ENCODE data around the gene DAAM2.

DAAM2 gene

DNA sequence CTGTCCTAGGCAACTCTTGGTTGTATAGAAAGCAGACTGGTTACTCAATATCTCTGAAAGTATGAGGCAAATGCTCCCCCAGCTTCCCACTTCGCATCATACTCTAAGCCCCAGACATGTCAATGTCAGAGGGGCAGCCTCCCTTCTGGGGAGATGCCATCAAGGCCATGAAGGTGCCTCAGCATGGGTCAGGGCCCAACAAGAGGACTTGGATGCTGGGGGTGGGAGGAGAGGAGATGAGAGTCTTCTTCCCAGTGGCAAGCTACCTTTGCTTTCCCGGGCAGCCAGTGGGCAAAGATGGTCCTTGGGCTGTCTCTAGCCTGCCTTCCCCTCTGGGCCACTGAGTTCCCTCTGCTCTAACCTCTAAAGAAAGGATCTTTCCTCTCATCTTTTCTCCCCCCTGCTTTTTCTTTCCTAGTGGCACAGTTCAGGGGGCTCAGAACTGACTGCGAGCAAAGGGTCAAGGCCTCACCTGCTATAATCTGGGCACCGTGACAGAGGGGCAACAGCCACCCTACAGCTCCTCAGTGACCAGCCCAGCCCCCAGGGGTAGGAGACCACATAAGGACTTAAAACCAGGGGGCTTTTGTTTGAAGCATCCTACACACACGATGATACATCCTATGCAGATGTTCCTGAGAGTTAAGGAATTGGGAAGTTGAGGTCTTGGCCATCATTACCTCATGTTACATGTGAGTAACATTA lies 115.8 kb downstream of the DAAM2 start:
- DNase-seq (ENCODE audit: low read depth in 2 of 2, low spot score in 1 of 2) = no peak

DNA sequence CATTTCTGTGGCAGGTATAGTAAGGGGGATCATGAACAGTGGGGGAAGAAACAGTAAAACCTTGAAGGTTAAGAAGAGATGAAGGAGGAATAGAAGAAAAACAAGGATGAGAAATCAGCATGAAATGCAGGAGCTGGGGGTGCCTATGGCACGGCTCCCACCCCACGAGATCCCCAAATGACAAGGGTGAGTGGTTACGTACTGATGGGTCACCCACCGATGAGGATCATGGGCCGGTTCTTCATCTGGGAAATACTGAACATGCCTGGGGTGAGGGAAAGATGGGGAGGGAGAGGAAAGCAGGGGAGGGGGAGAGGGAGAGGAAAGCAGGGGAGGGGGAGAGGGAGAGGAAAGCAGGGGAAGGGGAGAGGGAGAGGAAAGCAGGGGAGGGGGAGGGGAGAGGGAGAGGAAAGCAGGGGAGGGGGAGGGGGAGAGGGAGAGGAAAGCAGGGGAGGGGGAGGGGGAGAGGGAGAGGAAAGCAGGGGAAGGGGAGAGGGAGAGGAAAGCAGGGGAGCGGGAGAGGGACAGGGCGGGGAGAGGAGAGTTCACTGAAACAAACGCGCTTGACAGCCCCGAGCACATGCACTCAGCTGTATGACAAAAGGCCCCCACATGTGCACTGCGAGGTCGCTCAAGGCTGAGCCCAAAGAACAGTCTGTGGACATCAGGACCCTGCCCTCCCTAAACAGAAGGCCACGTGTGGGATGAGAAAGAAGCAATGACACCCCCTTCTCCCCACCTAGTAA lies 116.8 kb downstream of the DAAM2 start:
- DNase-seq (ENCODE audit: low read depth in 2 of 2, low spot score in 1 of 2) = no peak

DNA sequence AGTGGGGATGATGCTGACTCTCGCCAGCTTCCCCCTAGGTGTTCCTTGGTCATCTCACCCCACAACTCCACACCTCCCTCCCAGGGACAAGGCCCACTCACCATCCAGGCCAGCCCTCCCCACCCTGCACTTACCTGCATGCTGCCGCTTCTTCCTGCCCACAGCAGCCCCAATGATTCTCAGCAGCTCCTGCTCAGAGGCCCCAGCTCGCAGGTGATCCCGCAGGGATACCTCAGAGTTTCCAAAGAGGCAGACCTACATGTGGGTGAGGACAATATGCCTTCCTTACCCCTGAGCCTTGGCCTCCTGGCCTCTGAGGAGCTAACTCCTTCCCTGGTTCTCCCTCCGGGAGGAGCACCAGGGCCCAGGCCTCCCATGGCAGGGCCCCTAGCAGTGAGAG lies 117.5 kb downstream of the DAAM2 start:
- DNase-seq (ENCODE audit: low read depth in 2 of 2, low spot score in 1 of 2) = no peak

DNA sequence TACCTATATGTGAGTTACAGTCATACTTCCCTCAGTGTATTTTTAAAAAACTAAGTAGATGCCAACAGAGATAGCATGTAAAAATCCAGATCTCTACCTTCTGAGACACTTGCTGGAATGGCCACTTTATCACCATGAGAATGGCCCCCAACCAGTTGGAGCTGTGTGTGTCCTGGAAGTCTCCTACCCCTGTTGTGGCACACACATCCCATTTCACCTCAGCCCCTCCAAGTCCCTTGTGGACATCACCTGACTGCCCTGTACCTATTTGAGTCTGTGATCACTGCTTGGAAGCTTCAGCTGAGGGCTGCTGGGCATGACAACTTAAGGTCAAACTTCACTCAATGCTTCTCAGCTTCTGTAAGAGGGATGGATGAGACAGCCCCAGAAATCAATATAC lies 118.0 kb downstream of the DAAM2 start:
- no peak for DNase-seq (ENCODE audit: low read depth in 2 of 2, low spot score in 1 of 2)

DNA sequence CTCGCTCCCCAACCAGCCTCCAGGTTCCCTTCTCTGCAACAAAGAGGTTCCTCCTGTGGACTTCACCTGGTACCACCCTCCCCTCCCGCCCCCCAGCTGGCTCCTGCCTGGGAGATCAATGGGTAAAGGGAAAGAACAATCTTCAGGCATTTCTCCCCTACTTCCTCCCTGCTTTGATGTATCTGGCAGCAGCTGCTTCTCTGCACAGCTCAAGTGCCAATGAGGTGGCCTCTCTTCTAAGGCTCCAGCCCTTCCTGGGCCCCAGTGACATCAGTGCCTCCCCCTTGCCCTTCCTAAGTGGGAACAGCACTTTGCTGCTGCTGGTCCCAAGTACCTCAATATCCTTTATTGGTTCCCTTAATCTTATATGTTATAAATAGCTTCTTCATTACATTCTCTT lies 118.6 kb downstream of the DAAM2 start:
- no peak for DNase-seq (ENCODE audit: low read depth in 2 of 2, low spot score in 1 of 2)

DNA sequence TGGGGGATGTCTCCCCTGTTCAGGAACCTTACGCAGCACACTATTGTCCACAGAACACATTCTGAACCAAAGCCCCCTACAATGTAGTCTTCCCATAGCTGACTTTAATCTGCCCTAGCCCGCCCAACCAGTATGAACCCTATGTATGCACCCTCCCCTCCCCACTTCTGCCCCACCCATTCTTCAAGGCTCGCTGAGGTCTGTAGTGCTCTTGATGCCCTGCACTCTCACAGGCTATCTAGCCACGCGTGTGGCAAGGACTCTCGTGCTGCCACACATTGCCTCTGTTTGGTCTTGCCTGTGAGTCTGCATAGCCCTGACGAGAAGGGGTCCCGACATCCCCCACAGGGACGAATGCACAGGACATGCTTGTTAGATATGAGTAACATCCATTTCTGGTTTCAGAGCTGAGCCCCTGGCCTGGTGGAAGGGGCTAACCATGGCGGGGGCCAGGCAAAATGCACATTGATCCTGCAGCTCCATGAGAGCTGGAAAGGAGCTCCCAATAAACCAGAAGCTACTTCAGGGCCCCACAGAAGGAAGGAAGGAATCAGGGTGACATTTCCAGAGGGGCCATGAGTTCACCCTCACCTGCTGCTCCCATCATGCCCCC lies 119.4 kb downstream of the DAAM2 start:
- DNase-seq (ENCODE audit: low read depth in 2 of 2, low spot score in 1 of 2) = no peak

DNA sequence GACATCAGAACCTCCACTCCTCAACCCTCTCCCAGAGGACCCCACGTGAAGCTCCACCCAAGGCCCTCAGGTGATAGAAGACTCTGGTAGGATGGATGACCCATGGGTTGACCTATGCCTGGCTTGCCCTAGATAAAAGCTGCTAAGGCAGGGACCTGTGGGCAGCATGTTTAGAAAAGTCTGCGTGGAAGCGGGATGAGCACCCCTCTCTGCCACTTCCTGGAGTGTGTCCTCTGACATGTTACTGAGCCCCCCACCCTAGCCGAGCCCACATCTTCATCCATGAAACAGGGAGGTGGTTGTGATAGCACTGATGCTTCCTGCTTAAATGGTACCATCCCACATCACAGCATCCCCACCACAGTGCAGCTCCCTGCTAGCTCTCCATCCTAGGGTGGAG lies 120.3 kb downstream of the DAAM2 start:
- no peak for DNase-seq (ENCODE audit: low read depth in 2 of 2, low spot score in 1 of 2)

DNA sequence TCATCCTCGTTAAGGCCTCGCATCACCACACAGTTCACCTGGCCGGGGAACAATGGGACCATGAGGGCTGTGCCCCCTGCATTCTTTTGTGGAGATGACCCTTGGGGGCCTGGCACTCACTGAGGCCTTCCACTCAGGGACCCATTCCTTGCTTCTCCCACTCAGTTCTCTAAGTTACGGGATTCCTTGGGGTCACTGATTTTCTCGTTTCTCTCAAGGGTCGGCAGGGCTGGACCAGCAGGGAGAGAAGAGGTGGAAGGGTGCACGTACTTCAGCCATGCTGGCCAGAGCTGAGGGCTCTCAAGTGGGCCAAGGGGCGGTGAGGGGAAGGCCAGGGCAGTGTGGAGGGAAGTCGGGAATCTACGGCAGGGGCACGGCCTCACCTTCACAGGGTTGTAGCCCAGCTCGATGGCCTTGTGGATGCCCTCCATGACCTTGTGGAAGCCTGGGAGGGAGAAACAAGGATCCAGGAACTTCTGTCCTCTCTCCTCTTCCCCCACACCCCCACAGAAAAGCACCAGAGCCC lies 121.3 kb downstream of the DAAM2 start:
- no peak for DNase-seq (ENCODE audit: low read depth in 2 of 2, low spot score in 1 of 2)

DNA sequence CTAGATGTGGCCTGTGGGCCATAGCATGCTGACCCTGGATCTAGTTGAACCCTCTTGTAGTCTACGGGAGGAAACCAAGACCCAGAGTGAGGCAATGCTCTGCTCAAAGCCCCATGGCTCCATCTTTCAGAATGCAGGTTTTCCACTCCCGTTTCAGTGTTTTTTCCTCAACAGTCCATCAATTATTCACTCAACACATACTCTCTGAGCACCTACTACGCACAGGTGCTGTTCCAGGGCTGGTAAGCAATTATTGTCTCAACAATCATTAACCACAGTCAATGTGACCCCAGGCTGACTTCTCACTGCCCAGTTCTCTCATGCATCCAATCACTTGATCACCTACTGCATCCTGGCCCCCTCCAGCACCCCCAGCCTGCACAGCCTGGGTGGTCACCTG lies 122.1 kb downstream of the DAAM2 start:
- no peak for DNase-seq (ENCODE audit: low read depth in 2 of 2, low spot score in 1 of 2)

DNA sequence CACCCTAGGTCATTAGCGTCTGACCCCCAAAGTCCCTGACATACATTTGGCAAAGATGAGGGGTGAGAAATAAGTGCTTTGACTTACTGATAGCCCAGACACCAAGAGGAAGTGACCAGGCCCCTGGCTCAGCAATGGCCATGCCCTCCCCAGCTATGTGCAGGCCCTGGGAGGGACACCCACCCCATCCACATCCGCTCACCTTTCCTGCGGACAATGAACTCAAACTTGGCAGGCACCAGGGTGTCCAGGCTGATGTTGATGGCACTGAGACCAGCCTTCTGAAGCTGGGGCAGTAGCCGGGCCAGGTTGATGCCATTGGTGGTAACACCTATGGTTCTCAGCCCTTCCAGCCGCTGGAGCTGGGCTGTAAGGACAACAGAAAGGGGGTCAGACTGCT lies 123.7 kb downstream of the DAAM2 start:
- no peak for DNase-seq (ENCODE audit: low read depth in 2 of 2, low spot score in 1 of 2)

DNA sequence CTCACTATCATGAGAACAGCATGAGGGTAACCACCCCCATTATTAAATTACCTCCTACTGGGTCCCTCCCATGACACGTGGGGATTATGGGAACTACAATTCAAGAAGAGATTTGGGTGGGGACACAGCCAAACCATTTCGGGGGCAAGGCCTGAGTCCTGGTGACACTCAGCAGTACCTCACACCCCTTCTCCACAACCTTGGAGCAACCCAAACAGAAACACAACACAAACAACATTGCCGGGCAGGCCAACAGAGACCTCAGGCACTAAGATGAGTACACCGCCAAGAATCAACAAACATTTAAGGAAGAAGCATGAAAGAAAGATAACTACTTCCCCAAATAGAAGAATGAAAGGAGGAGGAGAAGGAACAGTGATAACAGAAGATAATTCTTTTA lies 125.2 kb downstream of the DAAM2 start:
- no peak for DNase-seq (ENCODE audit: low read depth in 2 of 2, low spot score in 1 of 2)

DNA sequence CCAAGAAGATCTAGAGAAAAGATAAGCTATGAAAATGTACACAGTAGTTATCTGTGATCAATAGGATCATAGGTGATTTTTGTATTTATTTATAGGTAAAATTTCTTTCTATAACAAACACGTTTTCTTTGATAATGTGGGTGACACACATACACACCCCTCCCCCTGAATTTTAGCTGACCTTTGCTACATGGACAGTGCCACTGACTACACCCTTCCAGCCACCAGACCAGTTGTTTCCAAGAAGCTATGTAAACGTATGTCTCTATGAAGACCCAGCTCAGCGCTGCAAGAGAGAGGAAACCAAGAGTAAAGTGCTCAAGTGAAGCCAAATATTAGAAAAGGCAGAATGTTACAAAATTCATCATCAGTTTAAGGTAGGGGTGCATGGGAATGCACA lies 125.8 kb downstream of the DAAM2 start:
- DNase-seq (ENCODE audit: low read depth in 2 of 2, low spot score in 1 of 2) = no peak

DNA sequence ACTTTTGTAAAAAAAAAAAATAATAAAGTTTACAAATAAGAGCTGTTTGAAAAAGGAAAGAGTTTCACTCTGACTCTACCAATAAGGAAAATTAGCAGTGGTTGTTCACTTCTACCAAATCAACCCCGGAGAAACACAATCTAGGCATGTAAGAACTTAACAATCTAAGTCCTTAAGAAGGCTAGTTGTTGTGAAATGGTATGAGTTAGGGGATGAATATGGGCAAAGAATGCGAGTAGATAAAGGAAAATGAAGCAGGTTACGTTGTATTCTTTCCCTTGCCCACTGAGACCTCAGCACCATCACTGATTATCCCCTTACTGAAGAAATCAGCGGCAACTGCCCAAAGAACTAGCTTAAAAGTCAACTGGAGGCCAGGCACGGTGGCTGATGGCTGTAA lies 126.7 kb downstream of the DAAM2 start:
- no peak for DNase-seq (ENCODE audit: low read depth in 2 of 2, low spot score in 1 of 2)

DNA sequence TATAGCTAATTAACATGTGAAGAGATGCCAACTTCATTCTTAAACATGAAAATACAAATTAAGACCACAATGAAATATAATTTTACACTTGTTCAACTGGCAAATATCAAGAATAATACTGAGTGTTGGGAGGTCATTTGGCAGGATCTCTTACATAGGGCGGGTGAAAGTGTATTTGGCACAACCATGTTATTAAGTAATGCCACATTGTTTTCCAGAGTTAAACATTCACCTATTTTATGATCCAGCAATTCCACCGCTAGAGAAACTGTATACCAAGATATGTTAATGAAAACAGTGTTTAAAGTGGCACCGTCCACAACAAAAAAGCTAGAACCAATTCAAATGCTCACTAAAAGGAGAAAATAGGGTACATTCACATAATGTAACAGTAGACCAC lies 128.0 kb downstream of the DAAM2 start:
- no peak for DNase-seq (ENCODE audit: low read depth in 2 of 2, low spot score in 1 of 2)

DNA sequence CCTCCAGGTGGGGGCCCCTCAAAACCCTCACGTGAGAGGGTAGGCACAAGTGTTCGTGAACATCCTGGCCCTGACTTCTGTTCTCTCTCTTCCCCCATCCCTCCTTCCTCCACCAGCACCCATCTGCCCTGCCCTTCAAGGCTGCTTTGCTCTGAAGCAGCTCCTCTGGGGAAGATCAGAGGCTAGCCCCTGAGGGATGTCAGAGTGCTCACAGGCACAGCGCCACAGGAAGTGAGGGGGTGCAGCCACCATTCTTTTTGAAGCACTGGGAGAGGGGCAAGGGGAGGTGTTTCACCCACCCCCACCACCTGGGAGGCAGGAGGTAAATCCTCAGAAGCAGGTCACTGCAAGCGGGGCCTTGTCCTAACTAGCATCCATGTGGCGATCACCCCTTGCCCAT lies 130.6 kb downstream of the DAAM2 start:
- DNase-seq (ENCODE audit: low read depth in 2 of 2, low spot score in 1 of 2) = no peak

DNA sequence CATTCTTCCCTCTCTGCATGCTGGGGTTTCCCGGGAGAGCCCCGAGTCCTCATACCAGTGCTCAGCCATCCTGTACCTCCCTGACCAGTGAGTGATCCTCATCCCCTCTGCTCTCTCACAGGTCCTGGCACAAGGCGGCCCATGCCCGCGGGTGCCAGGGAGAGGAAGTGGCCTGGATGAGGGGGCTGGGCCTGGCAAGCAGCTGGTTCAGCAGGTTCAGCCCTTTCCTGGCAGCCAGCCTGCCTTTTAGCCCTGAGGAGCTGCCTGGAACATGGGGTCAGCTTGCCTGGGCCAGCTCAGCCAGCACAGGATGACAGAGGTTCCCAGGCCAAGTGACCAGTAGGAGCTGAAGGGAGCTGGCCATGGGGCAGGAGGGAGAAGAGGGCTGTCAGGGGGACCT lies 131.2 kb downstream of the DAAM2 start:
- no peak for DNase-seq (ENCODE audit: low read depth in 2 of 2, low spot score in 1 of 2)

DNA sequence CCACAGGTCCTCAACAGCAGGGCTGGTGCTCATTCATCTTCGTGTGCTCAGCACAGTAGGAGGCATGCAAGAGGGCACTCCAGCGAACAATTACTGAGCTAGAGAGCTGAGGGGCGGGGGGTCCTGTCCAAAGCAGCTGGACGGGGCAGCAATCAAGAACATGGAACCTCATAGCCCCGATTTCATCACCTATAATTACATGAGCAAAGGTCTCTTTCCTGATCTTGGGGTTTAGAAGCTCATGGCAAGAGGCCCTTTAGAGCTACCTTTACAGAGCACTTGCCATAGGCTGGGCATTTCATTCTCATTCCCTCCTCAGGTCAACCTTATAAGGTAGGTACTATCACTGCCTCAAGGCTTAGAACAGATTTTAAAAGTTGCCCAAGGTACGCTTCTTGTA lies 131.7 kb downstream of the DAAM2 start:
- no peak for DNase-seq (ENCODE audit: low read depth in 2 of 2, low spot score in 1 of 2)

DNA sequence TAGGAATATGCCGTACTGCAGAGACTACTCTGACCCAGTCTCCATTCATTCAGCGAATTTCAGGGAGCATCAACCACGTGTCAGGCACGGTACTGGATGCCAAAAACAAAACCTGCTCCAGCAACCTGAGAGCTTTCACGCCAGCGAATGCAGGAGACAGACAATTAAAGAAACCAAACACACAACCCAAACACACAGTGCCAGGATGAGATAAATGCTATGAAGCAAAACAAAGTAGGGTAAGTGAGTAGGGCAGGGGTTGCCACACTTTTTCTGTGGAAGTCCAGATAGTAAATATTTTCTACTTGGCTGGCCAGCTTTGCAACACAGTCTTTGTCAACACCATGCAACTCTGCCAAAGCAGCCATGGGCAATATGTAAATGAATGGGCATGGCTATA lies 132.1 kb downstream of the DAAM2 start:
- no peak for DNase-seq (ENCODE audit: low read depth in 2 of 2, low spot score in 1 of 2)

DNA sequence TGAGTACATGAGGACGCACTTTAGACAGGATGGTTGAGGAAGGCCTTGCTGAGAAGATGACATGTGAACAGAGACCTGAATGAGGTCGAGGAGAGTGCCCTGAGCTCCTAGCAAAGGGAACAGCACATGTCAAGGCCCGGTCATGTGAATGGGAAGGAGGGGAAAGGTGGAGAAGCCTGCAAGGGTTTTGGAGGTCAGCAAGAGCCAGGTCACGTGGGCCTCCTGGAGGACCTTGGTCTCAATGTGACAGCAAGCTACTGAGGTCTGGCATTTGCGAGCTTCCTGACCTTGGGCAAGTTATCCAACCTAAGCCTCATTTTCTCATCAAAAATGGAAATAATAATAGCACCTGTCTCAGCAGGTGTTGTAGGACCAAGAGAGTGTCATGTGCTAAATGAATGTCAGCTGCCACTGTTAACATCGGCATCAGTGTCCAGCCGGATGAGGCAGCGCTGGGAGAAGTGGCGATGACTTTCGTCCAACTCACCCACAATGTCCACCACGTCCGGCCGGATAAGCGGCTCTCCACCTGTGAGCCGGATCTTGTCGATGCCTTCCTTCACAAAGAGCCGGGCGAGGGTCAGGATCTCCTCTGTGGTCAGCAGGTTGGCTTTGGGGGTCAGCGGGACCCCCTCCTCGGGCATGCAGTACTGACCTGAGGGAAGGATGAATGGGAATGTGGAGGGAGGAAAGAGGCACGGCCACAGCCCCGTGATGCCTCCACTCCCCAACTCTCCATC lies 133.2 kb downstream of the DAAM2 start:
- no peak for DNase-seq (ENCODE audit: low read depth in 2 of 2, low spot score in 1 of 2)

DNA sequence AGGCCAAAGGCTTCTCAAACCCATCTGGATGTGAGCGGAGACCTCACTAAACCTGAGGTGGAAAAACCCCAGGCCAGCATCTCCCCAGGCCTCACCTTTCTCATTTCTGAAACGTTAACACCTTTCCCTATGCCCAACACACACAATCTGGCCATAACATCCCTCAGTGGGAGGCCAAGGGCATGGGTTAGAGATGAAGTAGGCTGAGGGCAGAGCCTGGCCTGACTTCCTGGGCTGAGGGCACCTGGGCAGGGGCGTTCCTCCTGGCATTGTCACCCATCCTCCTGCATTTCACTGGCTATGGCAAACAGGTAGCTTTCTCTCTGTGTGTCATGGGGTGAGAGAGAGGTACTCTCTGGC lies 133.7 kb downstream of the DAAM2 start:
- DNase-seq (ENCODE audit: low read depth in 2 of 2, low spot score in 1 of 2) = no peak

DNA sequence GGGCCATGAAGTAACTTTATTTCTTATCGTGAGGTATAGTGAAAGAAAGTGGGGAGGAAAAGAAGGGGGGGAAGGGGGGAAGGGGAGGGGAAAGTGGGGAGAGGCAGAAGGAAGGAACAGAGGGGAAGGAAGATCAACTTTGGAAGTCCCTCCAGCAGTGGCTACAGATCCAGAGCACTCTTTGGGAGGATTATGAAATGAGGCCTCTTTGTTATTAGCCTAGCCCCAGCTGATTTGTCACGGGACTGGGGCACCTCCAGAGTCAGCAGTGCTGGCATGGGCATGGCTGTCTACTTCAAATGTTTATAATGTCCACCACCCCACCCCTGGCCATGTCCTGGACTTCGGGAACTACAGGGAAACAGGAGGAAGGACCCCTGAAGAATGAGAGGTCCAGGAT lies 134.5 kb downstream of the DAAM2 start:
- DNase-seq (ENCODE audit: low read depth in 2 of 2, low spot score in 1 of 2) = no peak

DNA sequence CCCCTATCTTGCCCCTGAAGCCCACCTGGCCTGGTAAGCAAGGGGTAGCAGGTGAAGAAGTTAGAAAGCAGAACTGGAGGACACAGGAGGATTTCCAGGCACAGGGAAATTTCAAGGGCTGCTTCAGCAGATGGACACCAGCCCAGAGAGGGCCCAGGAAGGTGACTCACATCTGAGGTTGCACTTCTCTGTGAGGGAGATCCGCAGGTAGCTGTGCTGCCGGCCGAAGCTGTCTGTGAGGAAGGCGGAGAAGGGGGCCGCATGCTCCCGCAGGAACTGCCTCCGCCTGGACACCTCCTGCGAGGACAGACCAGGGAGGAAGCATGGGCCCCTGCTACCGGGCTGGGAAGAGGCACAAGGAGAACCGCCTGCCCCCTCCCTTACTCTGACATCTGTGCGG lies 135.0 kb downstream of the DAAM2 start:
- DNase-seq (ENCODE audit: low read depth in 2 of 2, low spot score in 1 of 2) = no peak
